ENCODE measurements around the gene PROZ.

Gene PROZ

GRCh38 chr13:113207890-113208420 lies 49.5 kb downstream of the PROZ start:
- peaks cover 41% of the 10 kb centered on the region for H3K4me1 ChIP-seq (ENCODE audit: low read depth, poor library complexity, severe bottlenecking)

GRCh38 chr13:113208421-113209335 lies 50.2 kb downstream of the PROZ start, which contains the start of gene PCID2:
PCID2 (minus strand) TSS chr13:113208669; CDS start chr13:113208634, 35 bp downstream.
- Histone ChIP-seq H3K9ac (peak within 1 kb of the TSS; percentile 89), H3K27me3 (ENCODE audit: insufficient read depth, low read depth) (no peaks in the 10 kb centered on the region), H4K20me1 (ENCODE audit: insufficient read depth) (0 out of 2 replicates have a peak, but pooled peaks cover 10% of the 10 kb centered on the region), H2AFZ (ENCODE audit: low read depth) (peak within 1 kb of the TSS; percentile 49), H3K79me2 (ENCODE audit: insufficient read depth, low read depth) (peaks cover 81% of the 10 kb centered on the region), H3K36me3 (ENCODE audit: insufficient read depth) (no peaks in the 10 kb centered on the region), H3K4me2 (peak within 1 kb of the TSS; percentile 84), H3K27ac (peak within 1 kb of the TSS; percentile 89), H3K4me1 (ENCODE audit: low read depth, poor library complexity, severe bottlenecking) (peaks cover 44% of the 10 kb centered on the region), H3K4me3 (IDR thresholded peaks at IDR 0.05; ENCODE audit: insufficient read depth, low read depth, low read length) (no peak within 1 kb of the TSS)
- TF ChIP-seq CTCF (conservative IDR thresholded peaks at IDR 0.05; ENCODE audit: low read depth, low read length): no peak

More at GRCh38 chr13:113207890-113208420, 49.5 kb downstream of the PROZ start:
- H4K20me1 ChIP-seq (ENCODE audit: insufficient read depth): 0 out of 2 replicates have a peak, but pooled peaks cover 7% of the 10 kb centered on the region
- no peaks in the 10 kb centered on the region for H3K27me3 ChIP-seq (ENCODE audit: insufficient read depth, low read depth)
- peak overlapping the region; percentile 84 for H3K4me2 ChIP-seq
- H3K9ac ChIP-seq: peak overlapping the region; percentile 89
- no peaks in the 10 kb centered on the region for H3K36me3 ChIP-seq (ENCODE audit: insufficient read depth)
- H3K79me2 ChIP-seq (ENCODE audit: insufficient read depth, low read depth): peaks cover 76% of the 10 kb centered on the region
- TF ChIP-seq CTCF (conservative IDR thresholded peaks at IDR 0.05; ENCODE audit: low read depth, low read length): no peak
- H3K4me3 ChIP-seq (IDR thresholded peaks at IDR 0.05; ENCODE audit: insufficient read depth, low read depth, low read length): no peak overlapping the region
- peak overlapping the region; percentile 49 for H2AFZ ChIP-seq (ENCODE audit: low read depth)
- H3K27ac ChIP-seq: peak overlapping the region; percentile 89

- H3K79me2 ChIP-seq (ENCODE audit: insufficient read depth, low read depth): peaks cover 81% of the 10 kb centered on the region
- H3K4me1 ChIP-seq (ENCODE audit: low read depth, poor library complexity, severe bottlenecking): peaks cover 49% of the 10 kb centered on the region
- peak within 1 kb of the TSS; percentile 49 for H2AFZ ChIP-seq (ENCODE audit: low read depth)
- 0 out of 2 replicates have a peak, but pooled peaks cover 11% of the 10 kb centered on the region for H4K20me1 ChIP-seq (ENCODE audit: insufficient read depth)
- peak within 1 kb of the TSS; percentile 89 for H3K9ac ChIP-seq
- no peak for TF ChIP-seq CTCF (conservative IDR thresholded peaks at IDR 0.05; ENCODE audit: low read depth, low read length)
- H3K36me3 ChIP-seq (ENCODE audit: insufficient read depth): no peaks in the 10 kb centered on the region
- peak within 1 kb of the TSS; percentile 89 for H3K27ac ChIP-seq
- H3K4me2 ChIP-seq: peak within 1 kb of the TSS; percentile 88
- no peak within 1 kb of the TSS for H3K4me3 ChIP-seq (IDR thresholded peaks at IDR 0.05; ENCODE audit: insufficient read depth, low read depth, low read length)
- no peaks in the 10 kb centered on the region for H3K27me3 ChIP-seq (ENCODE audit: insufficient read depth, low read depth)
Measured at GRCh38 chr13:113209336-113209758, 50.9 kb downstream of the PROZ start, which contains the start of gene CUL4A. CUL4A (plus strand) TSS chr13:113209613; CDS start chr13:113209628, 15 bp downstream.

GRCh38 chr13:113209759-113210421 lies 51.4 kb downstream of the PROZ start:
- peak overlapping the region; percentile 78 for H3K9ac ChIP-seq
- H3K36me3 ChIP-seq (ENCODE audit: insufficient read depth): no peaks in the 10 kb centered on the region
- H3K4me2 ChIP-seq: peak overlapping the region; percentile 88
- no peak overlapping the region for H3K4me3 ChIP-seq (IDR thresholded peaks at IDR 0.05; ENCODE audit: insufficient read depth, low read depth, low read length)
- H3K79me2 ChIP-seq (ENCODE audit: insufficient read depth, low read depth): peaks cover 81% of the 10 kb centered on the region
- H3K27me3 ChIP-seq (ENCODE audit: insufficient read depth, low read depth): no peaks in the 10 kb centered on the region
- H3K27ac ChIP-seq: peak overlapping the region; percentile 80
- peaks cover 49% of the 10 kb centered on the region for H3K4me1 ChIP-seq (ENCODE audit: low read depth, poor library complexity, severe bottlenecking)
- H4K20me1 ChIP-seq (ENCODE audit: insufficient read depth): 0 out of 2 replicates have a peak, but pooled peaks cover 11% of the 10 kb centered on the region
- peak overlapping the region; percentile 18; the same call in 1 of the 2 replicates for H2AFZ ChIP-seq (ENCODE audit: low read depth)
- no peak for TF ChIP-seq CTCF (conservative IDR thresholded peaks at IDR 0.05; ENCODE audit: low read depth, low read length)
